ENCODE data around the gene RPN2.

DNA sequence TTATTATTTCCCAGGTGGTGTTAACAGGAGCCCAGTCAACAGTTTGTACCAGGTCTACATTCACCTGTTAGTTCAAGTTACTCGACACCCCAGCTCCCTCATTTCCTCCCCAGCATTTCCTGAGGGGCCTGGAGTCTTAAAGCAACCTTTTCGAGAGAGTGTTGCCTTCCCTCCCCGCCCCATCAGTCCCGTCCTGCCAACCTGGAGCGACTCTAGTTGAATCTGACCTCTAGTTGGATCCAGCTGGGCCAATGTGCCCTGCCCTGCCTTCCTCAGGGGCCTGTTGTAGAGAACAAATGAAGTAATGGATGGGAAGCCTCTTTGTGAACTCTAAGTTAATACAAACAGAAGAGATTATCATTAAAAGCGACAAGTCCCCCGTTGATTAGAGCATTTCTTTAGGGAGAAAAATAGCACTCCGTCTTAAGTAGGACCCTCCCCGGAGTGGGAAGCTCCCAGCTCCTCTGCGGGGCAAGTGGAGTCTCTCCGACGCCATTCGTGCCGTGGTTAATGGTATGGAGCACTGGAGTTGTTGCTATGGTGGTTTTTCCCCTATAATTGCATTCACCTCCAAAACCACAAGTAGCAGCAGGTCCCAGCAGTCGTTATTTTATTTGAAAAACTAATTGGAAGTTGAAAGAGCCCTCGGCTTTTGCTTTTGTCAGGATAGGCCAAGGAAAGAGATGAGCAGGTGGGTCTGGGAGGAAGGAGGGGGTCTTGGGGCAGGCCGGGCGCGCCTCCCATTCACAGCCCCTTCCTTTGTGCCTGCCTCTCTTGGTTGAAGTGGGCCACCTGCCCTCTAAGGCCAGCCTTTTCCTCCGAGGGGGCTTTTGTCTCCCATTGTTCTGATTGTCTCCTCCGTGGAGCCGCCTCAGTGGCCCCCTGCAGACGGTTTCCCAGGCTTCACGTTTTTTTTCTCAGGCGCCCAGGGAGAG is 66.4 kb downstream of the RPN2 start:
- TF ChIP-seq, protein P1, sequence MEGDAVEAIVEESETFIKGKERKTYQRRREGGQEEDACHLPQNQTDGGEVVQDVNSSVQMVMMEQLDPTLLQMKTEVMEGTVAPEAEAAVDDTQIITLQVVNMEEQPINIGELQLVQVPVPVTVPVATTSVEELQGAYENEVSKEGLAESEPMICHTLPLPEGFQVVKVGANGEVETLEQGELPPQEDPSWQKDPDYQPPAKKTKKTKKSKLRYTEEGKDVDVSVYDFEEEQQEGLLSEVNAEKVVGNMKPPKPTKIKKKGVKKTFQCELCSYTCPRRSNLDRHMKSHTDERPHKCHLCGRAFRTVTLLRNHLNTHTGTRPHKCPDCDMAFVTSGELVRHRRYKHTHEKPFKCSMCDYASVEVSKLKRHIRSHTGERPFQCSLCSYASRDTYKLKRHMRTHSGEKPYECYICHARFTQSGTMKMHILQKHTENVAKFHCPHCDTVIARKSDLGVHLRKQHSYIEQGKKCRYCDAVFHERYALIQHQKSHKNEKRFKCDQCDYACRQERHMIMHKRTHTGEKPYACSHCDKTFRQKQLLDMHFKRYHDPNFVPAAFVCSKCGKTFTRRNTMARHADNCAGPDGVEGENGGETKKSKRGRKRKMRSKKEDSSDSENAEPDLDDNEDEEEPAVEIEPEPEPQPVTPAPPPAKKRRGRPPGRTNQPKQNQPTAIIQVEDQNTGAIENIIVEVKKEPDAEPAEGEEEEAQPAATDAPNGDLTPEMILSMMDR (IDR thresholded peaks at IDR 0.05; ENCODE audit: insufficient read depth, low read length, poor library complexity, severe bottlenecking): no peak
- TF ChIP-seq EZH2phosphoT487 (conservative IDR thresholded peaks at IDR 0.05; ENCODE audit: low read length): no peak

All from SU-DHL-6 (cell line).